Stimulated activated CD8-positive, alpha-beta memory T cell treated with anti-CD3 and anti-CD28 coated beads, Interleukin-4, amount 100 ng/mL, for 4 hours (primary cell): ENCODE measurements around the gene PTPMT1.
A peak's percentile ranks its signal among the peaks of the same experiment; 100 is the strongest.
"Not testable (repeated sequence)": the region's sequence is repeated elsewhere in the genome, so short reads cannot be mapped to it uniquely, and the experiment has no call there.

Experiments used
- DNase-seq, 2 donors: peaks; one replicate each; pipeline ENCODE4 v3.0.0-alpha.2; 2020; ENCODE audit warnings: low read depth in 2 of 2, low spot score in 1 of 2

PTPMT1 gene

GRCh38 chr11:47546274-47546673 is 19.1 kb upstream of the PTPMT1 start:
- DNase-seq = not testable (repeated sequence)

DNA sequence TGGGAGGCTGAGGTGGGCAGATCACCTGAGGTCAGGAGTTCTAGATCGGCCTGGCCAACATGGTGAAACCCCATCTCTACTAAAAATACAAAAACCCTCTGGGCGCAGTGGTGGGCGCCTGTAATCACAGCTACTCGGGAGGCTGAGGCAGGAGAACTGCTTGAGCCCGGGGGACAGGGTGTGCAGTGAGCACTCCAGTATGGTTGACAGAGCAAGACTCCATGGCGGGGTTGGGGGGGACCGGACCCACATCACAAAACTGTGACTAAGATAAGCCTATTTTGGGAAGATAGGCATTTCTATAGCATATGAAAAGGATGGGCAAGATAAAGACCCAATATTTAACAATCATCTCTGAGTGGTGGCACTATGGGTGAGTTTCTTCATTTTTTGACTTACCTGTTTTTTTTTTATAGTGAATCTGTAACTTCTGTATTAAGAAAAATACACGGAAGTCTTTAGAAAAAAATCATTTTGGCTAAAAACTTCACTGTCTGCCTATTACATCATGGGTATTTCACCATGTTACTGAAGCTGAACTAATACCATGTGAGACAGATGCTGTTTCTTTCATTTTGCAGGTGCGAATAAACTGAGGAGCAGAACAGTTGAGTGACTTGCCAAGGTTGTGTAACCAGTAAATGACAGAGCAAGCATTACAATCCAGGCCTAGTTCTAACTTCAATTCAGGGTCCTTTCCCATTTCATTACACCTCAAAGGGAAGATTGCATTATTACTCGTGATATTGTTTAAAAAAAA is 14.9 kb upstream of the PTPMT1 start:
- no peak for DNase-seq

DNA sequence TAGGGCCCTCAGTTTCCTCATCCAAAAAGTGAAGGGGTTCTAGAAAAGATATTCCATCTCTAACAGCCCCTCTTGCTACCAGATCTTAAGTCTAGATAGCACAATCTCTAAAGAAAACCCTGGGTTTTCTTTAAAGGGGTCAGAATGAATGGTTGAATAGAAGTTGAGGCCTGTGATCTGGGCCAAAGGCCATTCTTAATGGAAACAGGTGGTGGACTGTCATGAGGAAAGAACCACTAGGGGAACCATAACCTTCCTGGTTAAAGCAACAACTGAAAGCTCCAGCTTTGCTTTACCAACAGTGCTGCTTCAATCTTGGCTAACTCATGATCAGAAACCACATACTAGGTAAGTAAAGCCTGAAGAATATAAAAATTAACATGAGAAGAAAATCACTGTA is 14.3 kb upstream of the PTPMT1 start:
- DNase-seq = no peak

DNA sequence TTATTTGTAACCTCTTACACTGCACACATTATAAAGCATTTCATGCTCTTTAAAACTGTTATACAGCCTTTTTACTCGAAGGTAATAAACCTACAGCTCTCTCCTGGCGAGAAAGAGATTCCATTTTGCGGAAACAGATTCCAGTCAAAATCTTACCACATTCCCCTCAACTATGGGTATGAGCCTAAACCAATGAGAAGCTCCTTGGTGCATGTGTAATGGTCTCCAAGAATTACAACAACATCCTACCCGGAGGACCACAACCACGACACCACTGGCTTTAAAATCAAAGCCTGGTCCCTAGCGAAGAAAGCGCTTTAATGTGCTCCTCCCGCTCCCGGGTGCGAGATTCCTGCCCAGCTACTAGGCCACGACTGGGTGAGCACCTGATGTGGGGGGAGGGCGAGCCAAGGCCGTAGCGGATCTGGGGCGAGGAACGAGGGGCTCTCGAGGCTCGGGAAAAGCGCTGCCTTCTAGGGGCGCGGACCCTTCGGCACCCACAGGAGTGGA is 13.3 kb upstream of the PTPMT1 start:
- no peak for DNase-seq

DNA sequence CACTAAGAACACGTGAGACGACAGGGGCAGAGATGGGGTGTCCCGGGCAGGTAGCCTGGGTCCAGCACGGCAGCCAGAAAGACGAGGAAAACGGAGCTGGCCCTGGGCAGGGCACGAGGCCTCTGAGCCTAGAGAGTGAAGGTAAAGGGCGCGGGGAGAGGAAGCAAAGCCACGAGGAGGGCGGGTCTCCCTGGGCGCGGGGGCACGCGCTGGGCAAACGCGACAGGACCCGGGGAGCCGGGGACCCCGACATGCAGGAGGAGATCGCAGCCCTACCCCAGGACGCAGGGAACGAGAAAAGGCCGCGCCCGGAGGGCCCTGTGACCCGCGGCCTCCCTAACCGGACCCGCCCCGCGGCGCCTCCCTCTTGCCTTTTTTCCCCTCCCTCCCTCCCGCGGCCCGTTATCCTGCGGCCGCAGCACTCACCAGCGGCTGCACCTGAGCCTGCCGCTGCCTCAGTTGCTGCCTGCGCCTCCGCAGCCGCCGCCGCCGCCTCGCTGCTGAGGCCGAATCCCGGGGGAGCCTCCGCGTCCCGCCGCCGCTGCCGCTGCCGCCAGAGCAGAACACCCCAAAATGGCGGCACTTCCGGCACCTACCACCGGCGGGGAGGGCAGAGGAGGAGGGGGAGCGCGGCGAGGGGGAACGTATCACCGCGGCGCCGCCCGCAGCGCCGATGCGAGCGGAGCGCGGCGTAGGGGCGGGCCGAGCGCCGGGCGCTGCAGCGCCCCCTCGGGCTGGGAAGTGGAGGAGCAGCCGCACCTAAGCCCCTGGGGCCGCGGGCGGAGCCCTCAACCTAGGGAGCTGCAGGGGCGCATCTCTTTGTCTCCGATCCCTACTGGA is 12.6 kb upstream of the PTPMT1 start, which contains the start of gene CELF1:
CELF1 (minus strand) TSS at position 567 of the 840 bp plus-strand sequence. CDS start 53,609 bp downstream, outside the sequence.
- DNase-seq = peak; percentile 71 to 81

DNA sequence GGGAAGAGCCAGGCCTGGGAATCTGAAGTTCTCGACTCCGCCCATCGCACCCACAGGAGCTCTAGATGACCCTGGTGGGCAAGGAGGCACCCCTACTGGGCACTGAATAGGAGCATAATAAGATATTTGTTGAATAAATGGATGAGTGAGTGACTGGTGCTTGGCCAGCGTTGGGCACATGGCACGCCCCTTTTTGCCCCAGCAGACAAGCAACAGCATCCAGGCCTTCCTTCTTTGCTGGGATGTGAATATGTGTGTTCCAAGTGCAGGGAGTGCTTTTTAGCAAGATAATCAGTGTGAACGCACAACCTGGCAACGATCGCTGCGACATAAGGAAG is 12.0 kb upstream of the PTPMT1 start:
- DNase-seq = no peak

- DNase-seq = not testable (repeated sequence)
Measured at GRCh38 chr11:47557004-47557403, 8.4 kb upstream of the PTPMT1 start.

GRCh38 chr11:47558695-47559094 is 6.7 kb upstream of the PTPMT1 start:
- no peak for DNase-seq

GRCh38 chr11:47560426-47560825 is 5.0 kb upstream of the PTPMT1 start:
- no peak for DNase-seq

DNA sequence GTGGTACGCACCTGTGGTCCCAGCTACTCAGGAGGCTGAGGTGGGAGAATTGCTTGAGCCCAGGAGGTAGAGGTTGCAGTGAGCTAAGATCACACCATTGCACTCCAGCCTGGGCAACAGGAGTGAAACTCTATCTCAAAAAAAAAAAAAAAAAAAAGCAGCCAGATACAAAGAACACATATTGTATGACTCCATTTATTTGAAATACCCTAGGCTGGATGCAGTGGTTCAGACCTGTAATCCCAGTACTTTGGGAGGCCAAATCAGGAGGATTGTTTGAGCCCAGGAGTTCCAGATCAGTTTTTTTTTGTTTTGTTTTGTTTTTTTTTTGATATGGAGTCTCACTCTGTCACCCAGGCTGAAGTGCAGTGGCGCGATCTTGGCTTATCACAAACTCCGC is 3.0 kb upstream of the PTPMT1 start:
- not testable (repeated sequence) for DNase-seq

DNA sequence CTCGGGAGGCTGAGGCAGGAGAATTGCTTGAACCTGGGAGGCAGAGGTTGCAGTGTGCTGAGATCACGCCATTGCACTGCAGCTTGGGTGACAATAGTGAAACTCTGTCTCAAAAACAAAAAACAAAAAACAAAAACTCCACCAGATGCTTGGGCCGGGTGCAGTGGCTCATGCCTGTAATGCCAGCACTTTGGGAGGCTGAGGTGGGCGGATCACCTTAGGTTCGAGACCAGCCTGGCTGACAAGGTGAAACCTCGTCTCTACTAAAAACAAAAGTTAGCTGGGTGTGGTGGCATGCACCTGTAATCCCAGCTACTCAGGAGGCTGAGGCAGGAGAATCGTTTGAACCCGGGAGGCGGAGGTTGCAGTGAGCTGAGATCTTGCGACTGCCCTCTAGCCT is 1.0 kb upstream of the PTPMT1 start:
- DNase-seq = not testable (repeated sequence)

DNA sequence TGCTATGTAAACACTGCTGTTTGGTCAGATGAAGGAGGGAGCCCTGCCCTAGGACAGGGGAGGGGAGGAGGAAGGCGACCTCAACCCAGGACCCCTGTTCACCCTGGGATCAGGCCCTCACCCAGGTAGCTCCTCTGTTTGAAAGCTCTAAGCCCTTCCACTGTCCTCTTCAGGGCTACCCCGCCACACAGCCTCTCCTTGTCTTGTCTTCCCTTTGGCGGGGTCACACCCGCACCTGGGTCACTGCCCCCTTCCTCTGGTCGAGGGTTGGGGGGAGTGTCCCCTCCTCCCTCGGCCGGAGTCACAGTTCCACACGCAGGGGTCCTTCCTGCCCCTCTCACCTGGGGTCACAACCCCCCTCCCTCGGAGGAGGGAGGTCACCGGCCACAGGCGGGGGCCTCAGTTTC is 463 bp upstream of the PTPMT1 start:
- DNase-seq = no peak

GRCh38 chr11:47566149-47566698 is 825 bp downstream of the PTPMT1 start:
- no peak for DNase-seq

DNA sequence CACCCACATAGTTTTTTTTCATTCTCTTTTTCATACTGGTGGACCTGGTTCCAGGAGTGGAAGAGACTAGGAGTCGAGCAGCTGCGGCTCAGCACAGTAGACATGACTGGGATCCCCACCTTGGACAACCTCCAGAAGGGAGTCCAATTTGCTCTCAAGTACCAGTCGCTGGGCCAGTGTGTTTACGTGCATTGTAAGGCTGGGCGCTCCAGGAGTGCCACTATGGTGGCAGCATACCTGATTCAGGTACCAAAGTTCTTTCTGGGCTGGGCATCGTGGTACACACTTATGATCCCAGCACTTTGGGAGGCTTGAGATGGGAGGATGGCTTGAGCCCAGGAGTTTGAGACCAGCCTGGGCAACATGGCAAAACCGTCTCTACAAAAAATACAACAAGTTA is 4.2 kb downstream of the PTPMT1 start:
- no peak for DNase-seq

- DNase-seq = no peak
Measured at GRCh38 chr11:47570651-47571356, 5.4 kb downstream of the PTPMT1 start.

DNA sequence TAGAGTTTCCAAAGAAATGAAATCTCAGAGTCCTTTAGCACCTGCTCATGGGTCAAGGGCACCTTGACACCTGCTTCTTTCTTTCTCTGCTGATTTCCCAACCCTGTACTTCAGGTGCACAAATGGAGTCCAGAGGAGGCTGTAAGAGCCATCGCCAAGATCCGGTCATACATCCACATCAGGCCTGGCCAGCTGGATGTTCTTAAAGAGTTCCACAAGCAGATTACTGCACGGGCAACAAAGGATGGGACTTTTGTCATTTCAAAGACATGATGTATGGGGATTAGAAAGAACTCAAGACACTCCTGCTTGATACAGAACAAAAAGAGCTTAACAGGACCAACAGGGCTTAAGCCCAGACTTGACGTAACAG is 5.9 kb downstream of the PTPMT1 start:
- DNase-seq = no peak

GRCh38 chr11:47571895-47572294 is 6.5 kb downstream of the PTPMT1 start:
- DNase-seq = no peak

DNA sequence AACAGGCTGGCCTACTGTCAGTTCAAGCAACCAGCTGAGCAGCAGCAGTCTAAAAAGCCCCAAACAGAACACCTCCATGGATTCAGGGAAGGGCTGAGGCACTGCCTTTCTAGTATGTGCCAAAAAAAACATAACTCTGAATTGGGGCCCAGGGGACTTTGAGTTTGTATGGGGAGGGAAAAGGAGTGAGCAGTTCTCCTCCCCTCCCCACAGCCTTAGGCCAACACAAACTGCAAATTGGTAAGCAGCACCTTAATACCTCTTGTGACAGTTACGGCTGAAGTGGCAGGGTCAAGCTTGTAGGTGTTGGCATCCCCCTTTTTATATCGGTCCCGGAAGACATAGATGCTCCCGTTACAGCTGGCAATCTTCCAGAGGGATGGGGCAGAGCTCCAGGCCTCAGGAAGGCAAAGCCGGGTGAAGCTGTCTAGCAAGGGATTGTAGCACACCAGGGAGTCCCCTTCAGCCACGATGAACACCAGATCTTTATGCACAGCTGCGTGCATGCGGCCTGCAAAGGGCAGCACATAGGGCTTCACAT is 7.4 kb downstream of the PTPMT1 start:
- DNase-seq = no peak

DNA sequence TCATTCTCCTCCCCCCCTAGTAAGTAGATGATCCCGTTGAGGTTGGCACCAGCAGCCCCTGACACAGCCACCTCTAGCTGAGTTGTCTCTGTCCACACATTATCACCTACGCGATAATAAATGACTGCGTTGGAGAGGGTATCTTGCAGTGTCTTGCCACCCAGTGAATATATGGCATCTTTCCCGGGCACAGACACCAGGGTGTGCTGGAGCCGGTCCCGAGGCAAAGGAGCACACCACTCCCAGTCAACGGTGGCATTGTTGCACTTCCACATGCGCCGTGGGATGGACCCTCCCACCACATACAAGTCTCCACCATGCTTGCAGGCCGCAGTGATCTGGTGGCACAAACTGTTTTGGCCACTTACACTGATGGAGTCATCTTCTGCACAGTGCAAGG is 7.9 kb downstream of the PTPMT1 start:
- DNase-seq = no peak

GRCh38 chr11:47577460-47578041 is 12.2 kb downstream of the PTPMT1 start:
- DNase-seq = no peak
